WI38 (cell line): ENCODE results near the gene XPA.
"Not testable (repeated sequence)": the region's sequence is repeated elsewhere in the genome, so short reads cannot be mapped to it uniquely, and the experiment has no call there.

Experiments
- H3K4me3 ChIP-seq: 2 replicates; pipeline ENCODE4 v1.5.1; 2011; ENCODE audit warnings: low read depth, mild to moderate bottlenecking, control low read depth, low read length
- TF ChIP-seq, protein P1 (sequence below): IDR thresholded peaks from 2 replicates; pipeline ENCODE4 v1.5.1; 2012; ENCODE audit warnings: low read depth, mild to moderate bottlenecking, control low read depth, low read length

XPA gene

DNA sequence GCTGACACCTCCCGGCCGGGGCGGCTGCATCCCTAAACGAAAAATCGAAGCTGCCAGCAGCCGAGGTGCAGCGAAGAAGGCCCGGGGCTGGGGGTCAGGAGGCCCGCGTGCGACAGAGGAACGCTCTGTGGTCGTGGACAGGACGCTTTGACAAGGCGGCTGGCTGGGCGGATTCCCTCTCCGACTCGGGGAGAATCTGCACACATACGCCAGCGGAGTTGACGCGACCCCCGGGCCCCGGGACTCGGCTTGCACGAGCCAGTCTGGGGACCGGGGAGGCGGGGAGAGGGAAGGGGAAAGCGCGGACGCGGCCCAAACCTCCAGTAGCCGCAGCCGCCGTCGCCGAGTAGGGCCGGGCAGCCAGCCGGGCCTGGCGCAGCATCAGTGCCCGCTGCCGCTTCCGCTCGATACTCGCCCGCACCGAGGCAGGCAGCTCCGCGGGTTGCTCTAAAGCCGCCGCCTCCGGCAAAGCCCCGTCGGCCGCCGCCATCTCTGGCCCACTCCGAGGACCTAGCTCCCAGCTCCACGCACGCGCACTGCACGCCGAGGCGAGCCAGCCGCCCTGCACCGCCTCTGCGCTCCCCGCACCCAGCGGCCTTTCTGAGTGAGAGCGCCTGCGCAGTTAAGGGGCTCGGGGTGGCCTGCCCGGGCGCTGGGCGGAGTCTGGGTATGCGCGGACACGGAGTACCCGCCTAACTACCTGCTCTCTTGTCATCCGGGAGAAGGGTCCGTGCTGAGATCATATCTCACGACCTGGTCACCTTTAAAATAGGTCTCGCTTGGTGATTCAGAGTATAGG lies at the start of gene XPA:
XPA (minus strand) TSS at position 538 of the 799 bp plus-strand sequence; CDS start at position 490, 48 bp downstream.
- H3K4me3 ChIP-seq, result peak within 1 kb of the TSS; percentile 79

DNA sequence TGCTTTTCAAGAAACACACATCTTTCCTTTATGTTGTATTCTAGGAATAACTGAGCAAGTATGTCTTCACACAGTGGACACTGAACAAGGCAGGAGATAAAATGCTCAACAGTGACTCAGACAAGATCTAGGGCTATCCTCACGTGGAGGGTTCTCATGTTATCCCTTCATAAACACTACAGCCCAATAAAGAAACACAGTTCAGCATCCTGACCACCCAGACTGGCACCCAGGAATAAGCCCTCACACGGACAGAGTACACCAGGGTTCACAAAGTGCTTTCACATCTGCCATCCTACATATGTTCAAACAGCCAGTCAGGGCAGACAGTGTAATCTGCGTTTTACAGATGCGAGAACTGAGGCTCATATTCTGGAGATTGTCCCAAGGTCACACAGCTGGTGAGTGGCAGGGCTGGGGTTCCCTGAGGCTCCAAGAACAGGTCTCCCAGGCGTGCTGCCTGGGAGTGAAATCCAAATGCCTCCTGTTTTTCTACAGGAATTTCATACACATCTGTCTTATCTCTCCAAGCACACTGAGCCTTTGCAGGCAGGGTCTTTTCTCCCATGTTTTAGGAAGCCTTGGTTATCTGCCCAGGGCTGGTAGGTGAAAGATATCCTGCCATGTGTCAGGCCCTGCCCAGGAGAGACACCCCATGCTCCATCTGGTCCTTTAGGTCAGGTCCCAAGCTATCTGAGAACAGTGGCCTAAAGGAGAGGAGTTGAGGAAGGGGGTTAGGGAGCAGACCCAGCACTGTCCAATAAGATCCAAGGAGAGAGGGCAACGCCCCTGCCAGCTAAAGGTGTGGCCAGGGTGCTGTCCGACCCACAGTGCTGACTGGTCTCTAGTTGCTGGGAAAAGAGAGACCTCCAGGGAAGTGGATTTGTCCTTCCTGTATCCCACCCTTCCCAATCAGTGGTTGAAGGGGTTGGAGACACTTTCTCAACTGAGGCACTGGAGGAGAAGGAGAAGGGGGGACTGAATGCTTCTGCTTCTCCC lies 47.9 kb upstream of the XPA start:
- no peak overlapping the region for H3K4me3 ChIP-seq
- TF ChIP-seq, protein P1, sequence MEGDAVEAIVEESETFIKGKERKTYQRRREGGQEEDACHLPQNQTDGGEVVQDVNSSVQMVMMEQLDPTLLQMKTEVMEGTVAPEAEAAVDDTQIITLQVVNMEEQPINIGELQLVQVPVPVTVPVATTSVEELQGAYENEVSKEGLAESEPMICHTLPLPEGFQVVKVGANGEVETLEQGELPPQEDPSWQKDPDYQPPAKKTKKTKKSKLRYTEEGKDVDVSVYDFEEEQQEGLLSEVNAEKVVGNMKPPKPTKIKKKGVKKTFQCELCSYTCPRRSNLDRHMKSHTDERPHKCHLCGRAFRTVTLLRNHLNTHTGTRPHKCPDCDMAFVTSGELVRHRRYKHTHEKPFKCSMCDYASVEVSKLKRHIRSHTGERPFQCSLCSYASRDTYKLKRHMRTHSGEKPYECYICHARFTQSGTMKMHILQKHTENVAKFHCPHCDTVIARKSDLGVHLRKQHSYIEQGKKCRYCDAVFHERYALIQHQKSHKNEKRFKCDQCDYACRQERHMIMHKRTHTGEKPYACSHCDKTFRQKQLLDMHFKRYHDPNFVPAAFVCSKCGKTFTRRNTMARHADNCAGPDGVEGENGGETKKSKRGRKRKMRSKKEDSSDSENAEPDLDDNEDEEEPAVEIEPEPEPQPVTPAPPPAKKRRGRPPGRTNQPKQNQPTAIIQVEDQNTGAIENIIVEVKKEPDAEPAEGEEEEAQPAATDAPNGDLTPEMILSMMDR, result no peak

More for the DNA sequence above, at the start of gene XPA:
- TF ChIP-seq, protein P1, result no peak

DNA sequence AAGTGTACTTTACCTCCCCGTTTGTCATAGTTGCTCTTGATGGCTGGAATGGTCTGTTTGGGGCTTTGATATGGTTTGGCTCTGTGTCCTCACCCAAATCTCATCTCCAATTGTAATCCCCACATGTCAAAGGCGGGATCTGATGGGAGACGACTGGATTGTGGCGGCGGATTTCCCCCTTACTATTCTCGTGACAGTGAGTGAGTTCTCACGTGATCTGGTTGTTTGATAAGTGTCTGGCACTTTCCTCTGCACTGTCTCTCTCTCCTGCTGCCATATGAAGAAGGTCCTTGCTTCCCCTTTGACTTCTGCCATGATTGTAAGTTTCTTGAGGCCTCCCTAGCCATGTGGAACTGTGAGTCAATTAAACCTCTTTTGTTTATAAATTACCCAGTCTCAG lies 46.9 kb upstream of the XPA start:
- not testable (repeated sequence) for H3K4me3 ChIP-seq

DNA sequence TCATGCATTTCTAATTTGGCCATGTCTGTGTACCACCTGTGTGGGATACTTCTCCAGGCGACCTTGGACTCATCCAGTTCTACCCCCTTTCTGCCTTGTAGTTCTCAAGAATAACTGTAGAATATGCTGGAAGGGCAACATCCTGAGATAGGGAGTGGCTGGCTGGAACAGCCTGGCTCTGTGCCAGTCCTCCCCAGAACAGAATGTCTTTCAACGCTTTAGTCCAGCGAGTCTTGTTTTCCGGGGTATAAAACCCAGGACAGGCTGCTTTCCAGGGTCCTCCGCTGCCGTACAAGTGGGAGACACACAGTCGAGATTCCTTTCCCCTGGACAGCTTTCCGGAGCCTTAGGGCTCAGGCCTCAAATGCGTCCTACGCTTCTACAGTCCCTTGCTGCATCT lies 45.4 kb upstream of the XPA start:
- TF ChIP-seq, protein P1, result no peak

DNA sequence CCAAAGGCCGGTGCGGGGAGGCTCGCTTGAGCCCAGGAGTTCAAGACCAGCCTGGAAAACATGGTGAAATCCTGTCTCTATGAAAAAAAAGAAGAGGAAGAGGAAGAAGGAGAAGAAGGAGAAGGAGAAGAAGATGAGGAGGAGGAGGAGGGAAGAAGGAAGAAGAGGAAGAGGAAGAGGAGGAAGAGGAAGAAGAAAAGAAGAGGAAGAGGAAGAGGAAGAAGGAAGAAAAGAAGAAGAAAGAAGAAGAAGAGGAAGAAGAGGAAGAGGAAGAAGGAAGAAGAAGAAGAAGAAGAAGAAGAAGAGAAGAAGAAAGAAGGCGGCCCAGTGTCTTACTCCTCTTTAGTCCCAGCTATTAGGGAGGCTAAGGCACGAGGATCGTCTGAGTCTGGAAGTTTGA lies 44.8 kb upstream of the XPA start:
- H3K4me3 ChIP-seq, result no peak overlapping the region
- TF ChIP-seq, protein P1, result no peak

More for the DNA sequence above, 45.4 kb upstream of the XPA start:
- H3K4me3 ChIP-seq, result no peak overlapping the region

DNA sequence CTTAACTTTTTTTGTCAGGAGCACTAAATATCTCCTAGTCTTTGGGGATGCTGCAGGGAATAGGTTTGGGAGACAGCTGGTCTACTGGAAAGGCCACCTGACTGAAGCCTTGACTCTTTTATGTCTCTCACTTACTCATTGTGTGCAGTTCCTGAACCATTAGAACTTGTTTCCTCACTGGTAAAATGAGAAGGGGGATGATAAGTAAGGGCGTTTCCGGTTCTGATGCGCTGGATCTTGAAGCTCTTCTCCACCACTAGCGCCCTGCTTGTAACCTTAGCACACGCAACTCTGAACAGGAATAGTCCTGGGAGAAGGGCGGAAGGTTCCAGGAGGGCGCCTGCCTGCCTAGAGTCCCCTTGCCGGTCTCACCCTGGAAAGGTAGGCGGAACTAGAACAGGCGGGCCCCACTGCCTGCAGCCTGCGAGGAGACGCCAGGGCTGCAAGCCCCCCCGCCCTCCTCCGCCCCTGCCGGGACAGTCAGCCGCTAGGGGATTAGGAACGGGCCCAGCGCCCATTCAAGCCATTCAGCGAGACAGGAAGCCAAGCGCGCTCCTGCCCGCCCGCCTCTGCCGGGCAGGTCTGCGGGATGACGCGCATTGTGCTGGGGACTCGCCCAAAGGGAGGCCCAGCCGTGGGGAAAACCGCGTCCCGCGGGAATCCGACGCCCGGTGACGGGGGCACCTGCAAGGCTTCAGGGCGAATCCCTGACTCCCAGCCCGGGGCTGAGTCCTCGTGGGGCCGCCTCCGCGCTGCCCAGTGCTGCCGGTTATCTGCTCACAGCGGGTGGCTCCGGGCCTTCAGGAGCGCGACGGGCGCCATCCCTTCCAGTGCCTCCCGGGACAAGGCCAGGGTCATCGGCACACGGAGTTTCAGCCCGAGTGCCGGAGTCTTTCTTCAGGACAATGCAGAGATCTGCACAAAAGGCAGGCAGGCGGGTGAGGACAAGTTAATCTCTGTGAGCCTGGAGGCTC lies 44.0 kb upstream of the XPA start:
- TF ChIP-seq, protein P1, result no peak
- peak overlapping the region; percentile 47 for H3K4me3 ChIP-seq

DNA sequence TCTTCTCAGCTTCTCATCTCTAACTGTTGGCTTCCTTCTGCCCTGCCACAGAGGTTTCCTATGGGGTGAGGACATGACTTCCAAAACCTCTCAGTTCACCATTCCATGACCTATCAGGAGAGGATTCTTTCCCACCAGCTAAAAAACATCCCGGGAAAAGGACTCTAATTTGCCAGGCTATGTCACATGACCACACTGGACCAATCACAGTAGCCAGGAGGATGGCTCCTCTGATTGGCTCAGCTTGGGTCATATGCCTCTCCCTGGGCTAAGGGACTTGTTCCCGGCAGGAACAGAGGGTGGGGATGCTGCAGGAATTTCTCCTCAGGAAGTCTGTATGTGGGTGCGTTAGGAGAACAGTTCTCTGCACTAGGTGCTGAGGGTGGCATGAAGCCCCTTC lies 40.3 kb upstream of the XPA start:
- TF ChIP-seq, protein P1, result no peak
- no peak overlapping the region for H3K4me3 ChIP-seq
